Subcutaneous abdominal adipose tissue (tissue), 5 donors: Measurements from ENCODE around the gene BBX.
"Not testable (repeated sequence)": the region's sequence is repeated elsewhere in the genome, so short reads cannot be mapped to it uniquely, and the experiment has no call there.

Experiments
- H3K27ac ChIP-seq: one replicate; pipeline ENCODE4 v1.7.0; 2013; ENCODE audit warnings: low read depth, mild to moderate bottlenecking, inconsistent platforms, low read length, moderate library complexity
- H3K27me3 ChIP-seq, 5 donors: one replicate each; pipeline ENCODE4 v1.7.0; 2013; ENCODE audit warnings: low read length in 5 of 5, inconsistent platforms in 1 of 5; ENCODE audit not compliant: control insufficient read depth in 5 of 5, insufficient read depth in 4 of 5
- H3K36me3 ChIP-seq, 5 donors: one replicate each; pipeline ENCODE4 v1.7.0; 2013; ENCODE audit warnings: low read length in 5 of 5; ENCODE audit not compliant: control insufficient read depth in 5 of 5, insufficient read depth in 5 of 5
- H3K4me1 ChIP-seq, 5 donors: one replicate each; pipeline ENCODE4 v1.7.0; 2013; ENCODE audit warnings: low read length in 5 of 5, mild to moderate bottlenecking in 3 of 5, moderate library complexity in 1 of 5; ENCODE audit not compliant: control insufficient read depth in 5 of 5, insufficient read depth in 5 of 5
- H3K4me3 ChIP-seq, 5 donors: one replicate each; pipeline ENCODE4 v1.7.0; 2013; ENCODE audit warnings: low read length in 5 of 5, low read depth in 1 of 5
- H3K9ac ChIP-seq, 5 donors: one replicate each; pipeline ENCODE4 v1.7.0; 2013; ENCODE audit warnings: low read length in 5 of 5, mild to moderate bottlenecking in 4 of 5, moderate library complexity in 3 of 5
- H3K9me3 ChIP-seq, 5 donors: one replicate each; pipeline ENCODE4 v1.7.0; 2013; ENCODE audit warnings: low read length in 5 of 5; ENCODE audit not compliant: control insufficient read depth in 5 of 5
- donor health status: healthy.
- donor health status: healthy.
- donor health status: healthy.
- donor health status: healthy.
- donor health status: healthy.

BBX gene

DNA sequence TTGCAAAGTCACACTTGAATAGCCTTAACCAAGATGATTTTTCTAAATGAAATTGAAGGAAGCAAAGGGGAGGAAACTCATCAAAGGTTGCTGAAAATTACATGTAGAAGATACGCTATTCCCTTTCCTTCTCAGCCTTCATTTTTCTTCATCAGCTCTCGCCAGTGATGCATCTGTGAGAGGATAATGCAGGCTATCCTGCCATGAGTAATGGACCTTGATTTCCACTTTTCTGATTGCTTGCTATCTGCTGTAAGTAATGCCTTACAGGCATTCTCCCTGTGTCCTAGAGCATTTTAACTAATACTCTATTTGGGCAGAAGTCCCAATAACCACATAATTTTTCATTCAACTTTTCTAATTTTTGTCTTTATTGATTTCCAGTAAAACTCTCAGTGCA, 162.6 kb downstream of the BBX start:
- Histone ChIP-seq H3K9me3 (peaks cover 0 to 3% (median 0%) of the 10 kb centered on the region in 5 donors), H3K9ac (no peak overlapping the region), H3K27me3 (no peaks in the 10 kb centered on the region), H3K27ac (no peak overlapping the region), H3K4me1 (peaks cover 0 to 15% (median 9%) of the 10 kb centered on the region in 5 donors), H3K36me3 (no peaks in the 10 kb centered on the region), H3K4me3 (no peak overlapping the region)

DNA sequence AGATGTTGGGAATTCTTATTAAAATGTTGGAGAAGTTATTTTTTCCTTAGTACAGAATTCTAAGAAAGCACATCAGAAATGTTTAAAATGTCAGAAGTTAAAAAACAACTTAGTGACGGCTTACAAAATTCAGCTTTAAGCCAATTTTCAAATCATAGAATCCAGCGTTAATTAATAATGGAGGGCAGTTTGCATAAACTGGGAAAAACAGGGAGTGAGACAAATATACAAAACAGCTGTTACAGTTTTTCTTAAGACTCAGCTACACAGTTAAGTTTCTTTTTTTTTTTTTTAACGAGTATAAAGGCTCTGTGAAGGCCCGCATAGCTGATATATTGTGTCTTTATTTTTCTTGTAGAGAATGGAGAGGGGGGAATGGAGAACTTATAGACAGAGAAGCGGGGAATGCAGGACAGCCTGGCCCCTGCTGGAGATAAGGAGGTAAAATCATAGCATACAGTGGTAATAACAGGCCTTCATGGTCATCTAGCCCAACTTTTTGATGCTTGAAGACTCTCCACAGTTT, 164.4 kb downstream of the BBX start:
- no peak overlapping the region for H3K27ac ChIP-seq
- H3K9ac ChIP-seq: no peak overlapping the region
- H3K4me3 ChIP-seq: no peak overlapping the region
- peaks cover 0 to 12% (median 7%) of the 10 kb centered on the region in 5 donors for H3K4me1 ChIP-seq
- H3K27me3 ChIP-seq: no peaks in the 10 kb centered on the region
- H3K36me3 ChIP-seq: no peaks in the 10 kb centered on the region
- no peaks in the 10 kb centered on the region for H3K9me3 ChIP-seq

DNA sequence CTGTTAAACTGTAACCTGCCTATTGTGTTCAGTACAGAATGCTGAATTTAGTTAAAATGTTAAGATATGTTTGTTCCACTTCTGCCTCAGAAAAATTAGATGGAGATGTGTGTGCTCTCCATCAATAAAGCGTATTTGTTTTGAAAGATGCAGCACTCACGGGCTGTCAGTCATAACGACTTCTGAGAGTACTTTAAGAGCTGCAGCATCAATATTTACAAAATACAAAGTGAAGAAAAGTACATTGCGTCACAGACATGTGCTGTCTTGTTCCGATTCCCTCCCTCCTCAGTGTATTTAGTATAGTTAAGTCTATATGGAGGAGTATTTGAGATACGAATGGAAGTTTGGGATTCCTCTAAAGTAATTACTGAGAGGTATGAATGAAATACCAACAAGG, 166.6 kb downstream of the BBX start:
- H3K27me3 ChIP-seq: no peaks in the 10 kb centered on the region
- no peak overlapping the region for H3K9ac ChIP-seq
- H3K4me1 ChIP-seq: peaks cover 0 to 4% (median 0%) of the 10 kb centered on the region in 5 donors
- no peaks in the 10 kb centered on the region for H3K36me3 ChIP-seq
- H3K9me3 ChIP-seq: no peaks in the 10 kb centered on the region
- no peak overlapping the region for H3K4me3 ChIP-seq
- H3K27ac ChIP-seq: no peak overlapping the region

DNA sequence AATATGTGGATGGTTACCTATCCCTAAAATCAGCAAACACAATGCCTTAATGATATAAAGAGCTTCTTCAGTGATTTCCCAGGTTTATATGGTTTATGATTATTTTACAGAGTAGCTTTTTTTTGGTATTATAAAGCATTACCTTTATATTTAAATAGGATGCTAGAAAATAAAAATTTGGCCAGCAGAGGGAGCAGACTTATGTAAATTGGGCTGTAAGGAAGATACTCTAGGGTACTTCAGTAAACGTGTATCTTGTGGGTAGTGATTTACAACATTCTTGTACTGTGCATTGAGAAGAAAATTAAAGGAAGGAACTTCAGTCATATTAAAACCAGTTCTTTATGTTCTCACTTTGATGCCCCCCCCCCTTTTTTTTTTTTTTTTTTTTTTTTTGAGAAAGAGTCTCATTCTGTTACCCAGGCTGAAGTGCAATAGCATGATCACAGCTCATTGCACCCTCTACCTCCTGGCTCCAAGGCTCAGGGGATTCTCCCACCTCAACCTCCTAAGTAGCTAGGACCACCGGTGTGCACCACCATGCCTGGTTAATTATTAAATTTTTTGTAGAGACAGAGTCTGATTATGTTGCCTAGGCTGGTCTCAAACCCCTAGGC, 167.9 kb downstream of the BBX start:
- Histone ChIP-seq H3K4me3 (no peak overlapping the region), H3K9ac (no peak overlapping the region), H3K4me1 (peaks cover 0 to 4% (median 0%) of the 10 kb centered on the region in 5 donors), H3K27me3 (no peaks in the 10 kb centered on the region), H3K27ac (no peak overlapping the region), H3K9me3 (no peaks in the 10 kb centered on the region), H3K36me3 (no peaks in the 10 kb centered on the region)

DNA sequence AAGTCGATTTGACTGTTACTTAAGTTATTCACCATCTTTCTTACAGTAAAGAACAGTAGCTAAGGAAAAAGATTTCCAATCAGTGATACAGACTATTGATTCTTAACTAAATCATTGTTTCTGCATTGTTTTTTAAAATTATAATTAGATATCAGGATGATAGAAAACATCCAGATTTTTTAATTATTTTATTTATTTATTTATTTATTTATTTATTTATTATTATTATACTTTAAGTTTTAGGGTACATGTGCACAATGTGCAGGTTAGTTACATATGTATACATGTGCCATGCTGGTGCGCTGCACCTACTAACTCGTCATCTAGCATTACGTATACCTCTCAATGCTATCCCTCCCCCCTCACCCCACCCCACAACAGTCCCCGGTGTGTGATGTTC, 169.2 kb downstream of the BBX start:
- not testable (repeated sequence) for H3K4me1 ChIP-seq, H3K4me3 ChIP-seq, H3K9ac ChIP-seq, H3K36me3 ChIP-seq, H3K27me3 ChIP-seq, H3K27ac ChIP-seq, H3K9me3 ChIP-seq

DNA sequence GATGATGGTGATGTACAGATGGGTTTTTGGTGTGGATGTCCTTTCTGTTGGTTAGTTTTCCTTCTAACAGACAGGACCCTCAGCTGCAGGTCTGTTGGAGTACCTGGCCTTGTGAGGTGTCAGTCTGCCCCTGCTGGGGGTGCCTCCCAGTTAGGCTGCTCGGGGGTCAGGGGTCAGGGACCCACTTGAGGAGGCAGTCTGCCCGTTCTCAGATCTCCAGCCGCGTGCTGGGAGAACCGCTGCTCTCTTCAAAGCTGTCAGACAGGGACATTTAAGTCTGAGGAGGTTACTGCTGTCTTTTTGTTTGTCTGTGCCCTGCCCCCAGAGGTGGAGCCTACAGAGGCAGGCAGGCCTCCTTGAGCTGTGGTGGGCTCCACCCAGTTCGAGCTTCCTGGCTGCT, 174.6 kb downstream of the BBX start:
- not testable (repeated sequence) for H3K9me3 ChIP-seq, H3K36me3 ChIP-seq, H3K9ac ChIP-seq, H3K27ac ChIP-seq, H3K27me3 ChIP-seq, H3K4me1 ChIP-seq
- H3K4me3 ChIP-seq: peak overlapping the region in 2 of 5 donors; percentile 42 to 46

DNA sequence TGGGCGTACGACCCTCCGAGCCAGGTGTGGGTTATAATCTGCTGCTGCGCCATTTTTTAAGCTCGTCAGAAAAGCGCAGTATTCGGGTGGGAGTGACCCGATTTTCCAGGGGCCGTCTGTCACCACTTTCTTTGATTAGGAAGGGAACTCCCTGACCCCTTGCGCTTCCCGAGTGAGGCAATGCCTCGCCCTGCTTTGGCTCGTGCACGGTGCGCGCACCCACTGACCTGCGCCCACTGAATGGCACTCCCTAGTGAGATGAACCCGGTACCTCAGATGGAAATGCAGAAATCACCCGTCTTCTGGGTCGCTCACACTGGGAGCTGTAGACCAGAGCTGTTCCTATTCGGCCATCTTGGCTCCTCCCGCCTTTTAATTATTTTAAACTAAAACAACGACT, 175.1 kb downstream of the BBX start:
- not testable (repeated sequence) for H3K36me3 ChIP-seq, H3K4me1 ChIP-seq, H3K27me3 ChIP-seq, H3K27ac ChIP-seq, H3K9ac ChIP-seq, H3K9me3 ChIP-seq
- H3K4me3 ChIP-seq: peak overlapping the region in 3 of 5 donors; percentile 42 to 46 (median 42)

DNA sequence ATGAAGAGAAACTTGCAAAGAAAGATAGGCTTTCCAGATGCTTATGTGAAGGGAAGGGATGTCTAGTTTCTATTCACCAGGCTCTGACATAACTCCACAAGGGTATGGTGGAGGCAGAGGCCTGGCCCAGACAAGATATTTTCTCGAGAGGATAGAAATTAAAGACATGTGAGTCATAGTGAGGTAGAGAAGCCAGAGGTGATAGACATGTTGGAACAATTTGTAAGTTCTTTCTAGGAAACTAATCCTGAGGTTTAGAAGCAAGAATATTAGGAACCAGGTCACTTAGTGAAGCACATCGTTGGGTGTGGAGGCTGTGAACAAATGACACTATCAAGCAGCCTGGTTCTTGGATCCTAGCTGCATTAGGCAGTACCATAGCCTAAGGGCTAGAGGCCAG, 176.9 kb downstream of the BBX start:
- H3K9me3 ChIP-seq: no peaks in the 10 kb centered on the region
- no peaks in the 10 kb centered on the region for H3K36me3 ChIP-seq
- H3K4me1 ChIP-seq: no peaks in the 10 kb centered on the region
- no peak overlapping the region for H3K27ac ChIP-seq
- H3K4me3 ChIP-seq: no peak overlapping the region
- no peaks in the 10 kb centered on the region for H3K27me3 ChIP-seq
- H3K9ac ChIP-seq: no peak overlapping the region

DNA sequence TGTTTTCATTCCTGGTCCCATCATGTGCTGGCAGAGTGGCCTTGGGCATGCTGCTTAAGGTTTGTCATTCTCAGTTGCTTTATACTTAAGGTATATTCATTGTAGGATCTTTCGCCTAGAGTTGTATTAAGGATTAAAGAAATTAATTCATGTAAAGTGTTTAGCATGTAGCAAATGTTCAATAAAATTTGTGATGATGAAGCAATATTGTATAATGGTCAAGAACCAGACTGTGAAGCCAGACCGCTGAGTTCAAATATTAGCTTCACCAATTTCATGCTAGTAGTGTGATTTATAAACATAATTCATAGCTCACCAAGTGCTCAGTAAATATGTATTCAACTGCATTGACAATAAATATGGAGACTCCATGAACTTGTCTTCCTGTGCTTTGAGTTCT, 178.5 kb downstream of the BBX start:
- Histone ChIP-seq H3K9me3 (no peaks in the 10 kb centered on the region), H3K4me3 (no peak overlapping the region), H3K27me3 (no peaks in the 10 kb centered on the region), H3K9ac (no peak overlapping the region), H3K27ac (no peak overlapping the region), H3K4me1 (no peaks in the 10 kb centered on the region), H3K36me3 (no peaks in the 10 kb centered on the region)

DNA sequence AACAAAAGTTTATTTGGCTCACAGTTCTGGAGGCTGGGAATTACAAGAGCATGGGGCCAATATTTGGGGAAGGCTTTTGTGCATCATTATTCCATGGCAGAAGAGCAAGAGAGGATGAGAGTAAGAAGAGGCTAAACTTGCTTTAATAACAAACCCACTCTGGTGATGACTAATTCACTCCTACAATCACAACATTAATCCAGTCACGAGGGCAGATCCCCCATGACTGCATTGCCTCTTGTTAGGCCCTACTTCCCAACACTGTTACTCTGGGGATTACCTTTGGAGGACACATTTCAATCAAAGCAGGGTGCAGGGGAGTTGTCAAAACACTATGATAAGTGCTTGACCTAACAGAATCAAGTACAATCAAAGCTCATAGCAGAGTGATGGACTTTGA, 181.7 kb downstream of the BBX start:
- Histone ChIP-seq H3K36me3 (no peaks in the 10 kb centered on the region), H3K27ac (no peak overlapping the region), H3K9ac (no peak overlapping the region), H3K9me3 (no peaks in the 10 kb centered on the region), H3K27me3 (no peaks in the 10 kb centered on the region), H3K4me3 (no peak overlapping the region), H3K4me1 (no peaks in the 10 kb centered on the region)
